Hippocampal formation (tissue), 2 donors: ENCODE measurements around the gene SMIM12.

Experiments used
- DNase-seq, 2 donors: peaks; one replicate each; lab custom pipeline; 2025; lab: John Stamatoyannopoulos, UW

The SMIM12 gene

GRCh38 chr1:34872133-34872503 is 12.6 kb upstream of the SMIM12 start:
- peak in 1 of 2 donors; percentile 21 for DNase-seq

- no peak for DNase-seq
Observed at GRCh38 chr1:34871443-34872132, 12.0 kb upstream of the SMIM12 start.

- DNase-seq = peak in 1 of 2 donors; percentile 17
Observed at GRCh38 chr1:34870395-34870794, 10.8 kb upstream of the SMIM12 start.

GRCh38 chr1:34869760-34870159 is 10.2 kb upstream of the SMIM12 start:
- no peak for DNase-seq

GRCh38 chr1:34868230-34869049 is 8.9 kb upstream of the SMIM12 start:
- no peak for DNase-seq

GRCh38 chr1:34867415-34867814 is 7.9 kb upstream of the SMIM12 start:
- DNase-seq = no peak

- DNase-seq = no peak
Observed at GRCh38 chr1:34866762-34867109, 7.2 kb upstream of the SMIM12 start.

GRCh38 chr1:34865981-34866761 is 6.6 kb upstream of the SMIM12 start:
- peak; percentile 36 to 51 for DNase-seq

GRCh38 chr1:34865573-34865972 is 6.0 kb upstream of the SMIM12 start:
- DNase-seq = no peak

- DNase-seq = no peak
Observed at GRCh38 chr1:34864759-34865158, 5.2 kb upstream of the SMIM12 start.

- DNase-seq = no peak
Observed at GRCh38 chr1:34863501-34863900, 4.0 kb upstream of the SMIM12 start.

- no peak for DNase-seq
Observed at GRCh38 chr1:34858901-34859445, 576 bp downstream of the SMIM12 start.

- DNase-seq = no peak
Observed at GRCh38 chr1:34856697-34857096, 2.9 kb downstream of the SMIM12 start.

- DNase-seq = peak; percentile 82 to 93
Observed at GRCh38 chr1:34852677-34853217, 6.8 kb downstream of the SMIM12 start.

GRCh38 chr1:34851431-34852105 is 8.0 kb downstream of the SMIM12 start:
- peak in 1 of 2 donors; percentile 15 for DNase-seq

GRCh38 chr1:34850382-34850781 is 9.2 kb downstream of the SMIM12 start:
- DNase-seq = no peak

- DNase-seq = no peak
Observed at GRCh38 chr1:34847094-34847493, 12.5 kb downstream of the SMIM12 start.

GRCh38 chr1:34846265-34846664 is 13.3 kb downstream of the SMIM12 start:
- DNase-seq = no peak

- DNase-seq = no peak
Observed at GRCh38 chr1:34845131-34845901, 14.2 kb downstream of the SMIM12 start.

- peak in 1 of 2 donors; percentile 13 for DNase-seq
Observed at GRCh38 chr1:34844252-34844634, 15.3 kb downstream of the SMIM12 start.
